Neural crest cell (in vitro differentiated cells): Measurements from ENCODE around the gene BANK1. TPM values are rescaled to one million over a fixed set of nuclear protein-coding genes. Genes with fewer than 3 reads are reported as not detected.

Experiments used
- DNase-seq: peaks from one replicate; pipeline ENCODE4 v3.0.0; 2021; ENCODE audit warnings: low read depth, mixed read lengths, low spot score
- H3K27ac Mint-ChIP-seq: one replicate; pipeline ENCODE4 v1.8.0; 2021; ENCODE audit warnings: mild to moderate bottlenecking, mixed read lengths; ENCODE audit not compliant: unreplicated experiment
- H3K27me3 Mint-ChIP-seq: 2 replicates; pipeline ENCODE4 v1.8.0; 2021; ENCODE audit warnings: low read depth, mild to moderate bottlenecking, mixed read lengths
- H3K36me3 Mint-ChIP-seq: 2 replicates; pipeline ENCODE4 v1.8.0; 2021; ENCODE audit warnings: low read depth, mild to moderate bottlenecking, mixed read lengths
- H3K4me1 Mint-ChIP-seq: 2 replicates; pipeline ENCODE4 v1.8.0; 2021; ENCODE audit warnings: mixed read lengths
- H3K4me3 Mint-ChIP-seq: one replicate; pipeline ENCODE4 v1.8.0; 2021; ENCODE audit warnings: mild to moderate bottlenecking, mixed read lengths
- H3K9me3 Mint-ChIP-seq: 2 replicates; pipeline ENCODE4 v1.8.0; 2021; ENCODE audit warnings: mixed read lengths
- total RNA-seq: library from RNA; stranded (reverse); gene quantifications from 2 replicates; pipeline ENCODE4 v1.2.1, GENCODE V29; 2021
- TF ChIP-seq, protein P1 (sequence below): fragments of 200-600 bp; sonication (generic); conservative IDR thresholded peaks from 2 replicates; pipeline ENCODE4 v1.5.0; 2021; ENCODE audit warnings: antibody characterized with exemption, mild to moderate bottlenecking

Gene BANK1
- total RNA-seq, 1 donor from 2014 or later = 0.44 TPM

DNA sequence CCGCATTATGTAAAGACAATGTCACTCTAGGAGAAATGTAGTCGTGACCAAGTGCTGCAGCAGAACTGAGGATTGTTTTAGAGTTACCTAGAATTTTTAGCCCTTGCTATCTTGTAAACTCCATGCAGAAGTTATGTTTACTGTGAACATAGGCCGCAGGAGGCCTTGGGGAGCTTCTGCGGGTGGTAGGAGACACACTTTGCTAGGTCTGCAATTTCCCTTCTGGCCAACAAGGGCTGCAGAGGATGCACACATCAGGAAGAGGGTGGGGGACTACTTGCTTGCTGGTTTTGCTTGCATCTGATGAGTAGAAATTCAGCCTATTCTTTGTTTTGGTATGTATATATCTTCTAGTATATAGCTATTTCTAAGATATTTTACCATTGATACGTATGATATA is 23.1 kb downstream of the BANK1 start:
- Mint-ChIP-seq H3K4me3 (no peak overlapping the region), H3K36me3 (no peaks in the 10 kb centered on the region), H3K4me1 (no peaks in the 10 kb centered on the region), H3K27ac (no peak overlapping the region), H3K27me3 (no peaks in the 10 kb centered on the region), H3K9me3 (no peaks in the 10 kb centered on the region)
- TF ChIP-seq, protein P1, sequence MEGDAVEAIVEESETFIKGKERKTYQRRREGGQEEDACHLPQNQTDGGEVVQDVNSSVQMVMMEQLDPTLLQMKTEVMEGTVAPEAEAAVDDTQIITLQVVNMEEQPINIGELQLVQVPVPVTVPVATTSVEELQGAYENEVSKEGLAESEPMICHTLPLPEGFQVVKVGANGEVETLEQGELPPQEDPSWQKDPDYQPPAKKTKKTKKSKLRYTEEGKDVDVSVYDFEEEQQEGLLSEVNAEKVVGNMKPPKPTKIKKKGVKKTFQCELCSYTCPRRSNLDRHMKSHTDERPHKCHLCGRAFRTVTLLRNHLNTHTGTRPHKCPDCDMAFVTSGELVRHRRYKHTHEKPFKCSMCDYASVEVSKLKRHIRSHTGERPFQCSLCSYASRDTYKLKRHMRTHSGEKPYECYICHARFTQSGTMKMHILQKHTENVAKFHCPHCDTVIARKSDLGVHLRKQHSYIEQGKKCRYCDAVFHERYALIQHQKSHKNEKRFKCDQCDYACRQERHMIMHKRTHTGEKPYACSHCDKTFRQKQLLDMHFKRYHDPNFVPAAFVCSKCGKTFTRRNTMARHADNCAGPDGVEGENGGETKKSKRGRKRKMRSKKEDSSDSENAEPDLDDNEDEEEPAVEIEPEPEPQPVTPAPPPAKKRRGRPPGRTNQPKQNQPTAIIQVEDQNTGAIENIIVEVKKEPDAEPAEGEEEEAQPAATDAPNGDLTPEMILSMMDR = no peak
- no peak for DNase-seq

DNA sequence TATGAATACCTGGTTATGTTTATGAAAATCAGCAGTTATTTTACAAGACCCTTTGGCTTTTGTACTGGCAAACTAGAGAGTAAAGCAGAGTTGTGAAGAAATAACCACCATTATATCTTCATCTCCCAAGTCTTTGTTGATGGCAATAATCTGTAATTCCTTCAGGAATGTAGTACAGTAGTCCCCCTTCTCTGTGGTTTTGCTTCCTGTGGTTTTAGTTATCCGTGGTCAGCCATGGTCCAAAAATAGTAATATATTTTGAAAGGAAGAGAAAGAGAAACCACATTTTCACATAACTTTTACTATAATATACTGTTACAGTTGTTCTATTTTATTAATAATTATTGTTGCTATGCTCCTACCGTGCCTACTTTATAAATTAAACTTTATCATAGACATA is 27.8 kb downstream of the BANK1 start:
- peaks cover 7% of the 10 kb centered on the region for H3K9me3 Mint-ChIP-seq
- no peak overlapping the region for H3K27ac Mint-ChIP-seq
- TF ChIP-seq, protein P1 = no peak
- H3K27me3 Mint-ChIP-seq = no peaks in the 10 kb centered on the region
- no peaks in the 10 kb centered on the region for H3K4me1 Mint-ChIP-seq
- no peak for DNase-seq
- H3K36me3 Mint-ChIP-seq = no peaks in the 10 kb centered on the region
- H3K4me3 Mint-ChIP-seq = no peak overlapping the region

DNA sequence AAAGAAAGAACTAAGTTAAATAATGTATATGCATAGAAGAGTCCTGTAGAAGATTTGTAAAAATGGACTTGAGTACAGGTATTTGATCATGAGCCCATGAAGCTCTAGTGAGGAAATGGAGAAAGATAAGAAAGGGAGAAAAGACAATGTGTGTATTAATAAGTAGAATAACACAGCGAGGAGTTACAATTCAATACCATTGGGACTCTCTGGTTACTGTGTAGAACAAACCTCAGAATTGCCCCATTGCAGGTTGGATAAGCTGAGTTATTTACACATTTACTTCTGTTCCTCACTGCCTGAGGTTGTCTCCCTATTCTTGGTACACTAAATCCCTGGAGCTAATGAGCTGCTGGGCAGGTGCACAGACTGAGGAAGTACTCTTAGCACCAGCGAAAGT is 33.3 kb downstream of the BANK1 start:
- Mint-ChIP-seq H3K4me1 (no peaks in the 10 kb centered on the region), H3K27me3 (no peaks in the 10 kb centered on the region), H3K36me3 (no peaks in the 10 kb centered on the region), H3K9me3 (peaks cover 7% of the 10 kb centered on the region), H3K4me3 (no peak overlapping the region), H3K27ac (no peak overlapping the region)
- TF ChIP-seq, protein P1 = no peak
- no peak for DNase-seq

DNA sequence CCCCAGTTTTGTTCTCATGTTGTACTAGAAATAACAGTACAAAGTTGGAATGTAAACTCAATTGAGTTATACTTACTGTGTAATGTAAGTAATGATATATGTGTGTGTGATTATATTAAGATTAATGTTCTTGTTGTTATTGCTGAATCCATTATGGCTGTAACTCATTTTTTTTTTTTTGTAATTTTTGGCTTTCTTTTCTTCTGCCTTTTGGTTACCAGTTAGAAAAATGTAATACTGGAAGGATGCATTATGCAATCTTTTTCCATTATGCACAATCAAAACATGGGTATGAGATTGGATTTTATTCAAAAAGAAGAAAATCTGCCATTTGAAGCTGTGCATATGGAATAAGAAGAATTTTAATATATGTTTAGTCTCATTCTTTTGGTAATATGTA is 34.0 kb downstream of the BANK1 start:
- no peak for DNase-seq
- Mint-ChIP-seq H3K4me3 (no peak overlapping the region), H3K9me3 (peaks cover 7% of the 10 kb centered on the region), H3K36me3 (no peaks in the 10 kb centered on the region), H3K27ac (no peak overlapping the region), H3K4me1 (no peaks in the 10 kb centered on the region), H3K27me3 (no peaks in the 10 kb centered on the region)
- TF ChIP-seq, protein P1 = no peak

DNA sequence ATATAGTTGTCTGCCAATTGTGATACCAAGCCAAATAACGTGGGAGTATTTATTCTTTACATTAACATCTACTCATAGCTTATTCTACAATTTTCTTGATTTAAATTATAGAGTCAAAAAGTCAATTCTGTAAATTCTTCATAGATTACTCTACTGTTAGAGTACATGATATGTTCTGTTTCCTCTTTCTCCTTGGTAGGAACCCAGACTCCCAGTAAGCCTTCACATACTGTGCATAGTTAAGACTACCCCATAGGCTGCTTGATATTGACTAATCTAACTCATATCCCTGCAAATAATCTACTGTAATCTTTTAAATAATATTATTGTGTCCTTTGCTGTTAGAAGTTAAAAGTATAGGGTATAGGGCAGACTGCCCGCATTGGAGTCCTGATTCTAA is 35.4 kb downstream of the BANK1 start:
- H3K4me1 Mint-ChIP-seq = no peaks in the 10 kb centered on the region
- H3K4me3 Mint-ChIP-seq = no peak overlapping the region
- H3K27ac Mint-ChIP-seq = no peak overlapping the region
- H3K27me3 Mint-ChIP-seq = no peaks in the 10 kb centered on the region
- H3K36me3 Mint-ChIP-seq = no peaks in the 10 kb centered on the region
- DNase-seq = no peak
- peaks cover 4% of the 10 kb centered on the region for H3K9me3 Mint-ChIP-seq
- TF ChIP-seq, protein P1 = no peak

DNA sequence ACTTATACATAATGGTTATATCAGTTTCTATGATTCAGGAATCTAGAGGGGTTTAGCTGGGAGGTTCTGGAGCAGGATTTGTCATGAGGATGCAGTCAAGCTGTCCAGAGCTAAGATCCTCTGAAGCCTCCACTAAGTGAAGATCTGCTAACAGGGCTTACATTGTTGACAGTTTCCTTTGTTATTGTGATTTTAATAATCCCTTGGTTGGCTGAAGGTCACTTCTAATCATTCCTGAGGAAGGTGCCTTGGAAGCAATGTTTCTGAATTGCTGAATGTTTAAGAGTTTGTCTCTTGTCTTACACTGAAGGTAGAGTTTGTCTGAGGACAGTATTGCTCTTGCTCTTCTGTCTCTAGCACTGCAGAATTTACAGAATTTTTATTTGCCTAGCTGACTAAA is 41.3 kb downstream of the BANK1 start:
- no peak for DNase-seq
- Mint-ChIP-seq H3K36me3 (no peaks in the 10 kb centered on the region), H3K4me1 (no peaks in the 10 kb centered on the region), H3K4me3 (no peak overlapping the region), H3K27ac (no peak overlapping the region), H3K9me3 (no peaks in the 10 kb centered on the region), H3K27me3 (no peaks in the 10 kb centered on the region)
- TF ChIP-seq, protein P1 = no peak
